ENCODE data around the gene GTF3C6.
"Not testable (repeated sequence)": the region's sequence is repeated elsewhere in the genome, so short reads cannot be mapped to it uniquely, and the experiment has no call there.

Gene GTF3C6

DNA sequence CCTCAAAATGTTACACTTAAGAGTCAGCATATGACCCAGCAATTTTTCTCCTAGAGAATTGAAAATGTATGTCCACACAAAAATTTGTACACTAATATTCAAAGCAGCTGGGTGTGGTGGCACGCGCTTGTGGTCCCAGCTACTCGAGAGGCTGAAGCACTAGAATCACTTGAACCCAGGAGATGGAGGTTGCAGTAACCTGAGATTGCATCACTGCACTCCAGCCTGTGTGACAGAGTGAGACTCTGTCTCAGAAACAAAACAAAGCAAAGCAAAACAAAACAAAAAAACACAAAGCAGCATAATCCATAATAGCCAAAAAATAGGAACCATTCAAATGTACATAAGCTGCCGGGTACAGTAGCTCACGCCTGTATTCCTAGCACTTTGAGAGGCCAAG lies 21.7 kb downstream of the GTF3C6 start:
- no peak for DNase-seq

DNA sequence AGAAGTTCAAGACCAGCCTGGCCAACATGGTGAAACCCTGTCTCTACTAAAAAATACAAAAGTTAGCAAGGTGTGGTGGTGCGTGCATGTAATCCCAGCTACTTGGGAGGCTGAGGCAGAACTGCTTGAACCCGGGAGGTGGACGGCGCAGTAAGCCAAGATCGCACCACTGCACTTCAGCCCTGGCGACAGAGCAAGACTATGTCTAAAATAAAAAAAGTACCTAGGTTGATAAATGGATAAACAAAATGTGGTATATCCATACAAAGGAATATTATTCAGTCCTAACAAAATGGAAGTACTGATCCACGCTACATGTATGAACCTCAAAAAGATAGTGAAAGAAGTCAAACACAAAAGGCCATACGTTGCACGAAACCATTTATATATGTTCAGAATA lies 22.1 kb downstream of the GTF3C6 start:
- no peak for DNase-seq

DNA sequence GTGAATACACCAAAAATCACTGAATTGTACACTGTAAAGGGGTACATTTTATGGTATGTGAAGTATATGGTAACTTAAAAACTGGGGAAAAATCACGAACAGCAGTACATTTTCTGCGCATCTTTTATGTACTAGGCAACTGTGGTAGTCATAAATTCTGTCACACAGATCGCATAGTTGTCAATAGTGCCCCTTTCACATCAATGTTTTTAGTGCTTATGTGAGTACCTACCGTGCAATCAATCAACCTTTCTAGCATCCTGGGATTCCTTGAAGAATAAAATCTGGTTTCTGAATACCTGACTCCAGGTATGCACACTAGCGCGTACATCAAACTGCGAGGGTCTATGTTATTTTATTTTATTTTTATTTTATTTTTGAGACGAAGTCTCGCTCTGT lies 22.7 kb downstream of the GTF3C6 start:
- no peak for DNase-seq

DNA sequence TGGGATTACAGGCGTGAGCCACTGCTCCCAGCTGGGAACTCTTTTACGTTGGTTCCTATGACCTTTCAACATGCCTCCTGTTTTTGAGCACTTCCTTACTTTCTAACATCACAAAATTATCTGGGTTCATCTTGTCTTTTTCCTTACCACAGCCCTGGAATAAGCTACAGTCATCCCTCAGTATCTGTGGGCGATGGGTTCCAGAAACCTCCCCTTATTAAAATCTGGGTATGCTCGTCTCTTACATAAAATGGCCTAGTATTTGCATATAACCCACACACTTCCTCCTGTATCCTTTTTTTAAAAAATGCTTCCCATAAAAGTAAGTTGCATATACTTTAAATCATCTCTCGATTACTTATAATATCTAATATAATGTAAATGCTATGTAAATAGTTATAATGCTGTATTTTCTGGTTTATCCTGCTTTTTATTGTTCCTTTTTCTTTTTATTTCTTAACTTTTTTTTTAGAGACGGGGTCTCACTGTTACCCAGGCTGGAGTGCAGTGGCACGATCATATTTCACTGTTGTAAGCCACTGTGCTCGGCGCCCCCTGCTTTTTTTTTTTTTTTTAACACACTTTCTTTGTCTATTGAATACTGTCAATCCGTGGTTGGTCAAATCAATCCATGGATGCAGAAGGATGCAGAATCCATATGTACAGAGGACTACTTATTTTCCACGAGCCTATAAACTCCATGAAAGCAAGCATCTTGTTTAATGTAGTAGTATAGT lies 32.5 kb downstream of the GTF3C6 start:
- no peak for DNase-seq

DNA sequence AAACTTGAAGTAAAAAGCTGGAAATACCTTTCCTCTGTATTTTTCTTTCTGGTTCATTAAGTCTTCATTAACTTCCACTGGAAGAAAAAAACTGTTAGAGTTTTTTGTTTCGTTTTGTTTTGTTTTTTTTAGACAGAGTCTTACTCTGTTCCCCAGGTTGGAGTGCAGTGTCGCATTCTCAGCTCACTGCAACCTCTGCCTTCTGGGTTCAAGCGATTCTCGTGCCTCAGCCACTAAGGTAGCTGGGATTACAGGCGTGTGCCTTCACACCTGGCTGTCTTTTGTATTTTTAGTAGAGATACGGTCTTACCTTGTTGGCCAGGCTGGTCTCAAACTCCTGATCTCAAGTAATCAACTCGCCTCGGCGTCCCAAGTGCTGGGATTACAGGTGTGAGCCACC lies 38.2 kb downstream of the GTF3C6 start:
- no peak for DNase-seq

DNA sequence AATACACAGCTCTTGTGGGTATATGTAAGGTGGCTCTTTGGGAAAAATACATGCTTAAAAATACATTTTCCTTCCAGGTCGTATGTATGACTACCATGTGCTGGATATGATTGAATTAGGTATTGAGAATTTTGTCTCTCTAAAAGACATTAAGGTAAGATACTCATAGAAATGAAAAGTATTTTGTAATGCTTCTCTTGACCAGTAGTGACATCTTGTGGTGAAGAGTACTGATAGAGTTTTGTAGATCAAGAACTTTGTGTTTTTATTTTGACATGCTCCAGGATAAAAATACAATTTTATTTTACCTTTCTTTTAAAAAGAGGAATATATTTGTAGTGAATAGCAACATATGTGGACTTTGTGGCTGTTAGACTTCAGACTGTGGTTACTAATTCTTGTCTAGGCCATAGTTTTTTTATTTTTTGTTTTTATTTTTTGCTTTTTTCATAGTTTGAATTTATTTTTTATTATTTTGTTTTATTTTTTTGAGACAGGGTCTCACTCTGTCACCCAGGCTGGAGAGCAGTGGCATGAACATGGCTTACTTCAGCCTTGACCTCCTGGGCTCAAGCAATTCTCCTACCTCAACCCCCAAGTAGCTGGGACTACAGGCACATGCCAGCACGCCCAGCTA lies 41.2 kb downstream of the GTF3C6 start:
- no peak for DNase-seq

DNA sequence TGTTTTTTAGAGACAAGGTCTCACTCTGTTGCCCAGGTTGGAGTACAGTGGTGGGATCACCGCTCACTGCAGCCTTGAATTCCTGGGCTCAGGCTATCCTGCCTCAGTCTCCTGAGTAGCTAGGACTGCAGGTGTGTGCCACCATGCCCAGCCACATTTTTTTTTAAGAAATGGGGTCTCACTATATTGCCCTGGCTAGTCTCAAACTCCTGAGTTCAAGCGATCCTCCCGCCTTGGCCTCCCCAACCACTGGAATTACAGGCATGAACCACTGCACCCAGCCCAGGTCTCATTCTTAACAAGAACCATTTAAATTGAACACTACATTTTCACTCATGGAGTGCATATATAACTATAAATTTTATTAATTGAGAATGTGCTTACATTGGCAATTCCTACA lies 43.8 kb downstream of the GTF3C6 start:
- DNase-seq = no peak

DNA sequence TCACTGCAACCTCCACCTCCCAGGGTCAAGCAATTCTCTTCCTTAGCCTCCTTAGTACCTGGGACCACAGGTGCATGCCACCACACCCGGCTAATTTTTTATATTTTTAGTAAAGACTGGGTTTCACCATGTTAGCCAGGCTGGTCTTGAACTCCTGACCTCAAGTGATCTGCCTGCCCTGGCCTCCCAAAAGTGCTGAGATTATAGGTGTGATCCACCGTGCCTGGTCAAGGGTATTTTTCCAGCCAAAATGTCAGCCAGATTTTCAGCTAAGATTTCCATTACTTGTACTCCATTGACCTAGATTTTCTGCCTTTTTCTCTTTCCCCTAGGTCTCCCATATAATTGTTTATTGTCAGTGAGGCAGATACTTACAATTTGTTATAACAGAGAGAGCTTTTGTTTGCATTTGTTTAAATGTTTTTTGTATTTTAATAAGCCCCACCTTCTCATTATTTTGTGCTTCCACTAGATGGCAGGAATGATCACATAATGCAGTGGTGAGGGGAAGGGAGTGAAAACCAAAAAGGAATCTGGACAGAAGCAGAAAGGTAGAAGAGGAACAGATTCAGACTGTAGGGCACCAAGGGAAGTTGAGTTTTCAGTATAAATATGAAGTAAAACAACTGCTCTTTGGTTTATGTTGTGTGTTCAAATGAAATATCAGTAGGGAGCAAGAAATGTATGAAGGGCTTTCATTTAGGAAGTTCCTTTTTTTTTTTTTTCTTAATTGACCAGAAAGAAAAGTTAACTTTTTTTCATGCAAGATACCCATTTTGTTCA lies 53.0 kb downstream of the GTF3C6 start:
- DNase-seq = no peak

DNA sequence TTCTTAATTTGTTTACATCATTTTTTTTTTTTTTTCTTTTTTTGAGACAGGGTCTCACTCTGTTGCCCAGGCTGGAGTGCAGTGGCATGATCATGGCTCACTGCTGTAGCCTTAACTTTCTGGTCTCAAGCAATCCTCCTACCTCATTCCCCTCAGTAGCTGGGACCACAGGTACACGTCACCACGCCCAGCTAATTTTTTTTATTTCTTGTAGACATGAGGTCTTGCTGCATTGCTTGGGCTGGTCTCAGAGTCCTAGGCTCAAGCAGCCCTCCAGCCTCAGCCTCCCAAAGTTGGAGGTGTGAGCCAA lies 53.6 kb downstream of the GTF3C6 start:
- DNase-seq = no peak

DNA sequence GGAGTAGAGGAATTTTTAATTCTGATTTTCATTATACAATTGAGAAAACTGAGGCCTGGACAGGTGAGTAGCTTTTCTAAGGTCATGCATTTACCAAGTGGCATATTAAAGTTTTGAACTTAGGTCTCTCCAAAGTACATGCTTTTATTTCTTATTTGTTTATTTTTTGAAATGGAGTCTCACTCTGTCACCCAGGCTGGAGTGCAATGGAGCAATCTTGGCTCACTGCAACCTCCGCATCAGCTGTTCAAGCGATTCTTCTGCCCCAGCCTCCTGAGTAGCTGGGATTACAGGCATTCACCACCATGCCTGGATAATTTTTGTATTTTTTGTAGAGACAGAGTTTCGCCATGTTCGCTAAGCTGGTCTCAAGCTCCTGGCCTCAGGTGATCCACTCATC lies 54.0 kb downstream of the GTF3C6 start:
- DNase-seq = not testable (repeated sequence)

DNA sequence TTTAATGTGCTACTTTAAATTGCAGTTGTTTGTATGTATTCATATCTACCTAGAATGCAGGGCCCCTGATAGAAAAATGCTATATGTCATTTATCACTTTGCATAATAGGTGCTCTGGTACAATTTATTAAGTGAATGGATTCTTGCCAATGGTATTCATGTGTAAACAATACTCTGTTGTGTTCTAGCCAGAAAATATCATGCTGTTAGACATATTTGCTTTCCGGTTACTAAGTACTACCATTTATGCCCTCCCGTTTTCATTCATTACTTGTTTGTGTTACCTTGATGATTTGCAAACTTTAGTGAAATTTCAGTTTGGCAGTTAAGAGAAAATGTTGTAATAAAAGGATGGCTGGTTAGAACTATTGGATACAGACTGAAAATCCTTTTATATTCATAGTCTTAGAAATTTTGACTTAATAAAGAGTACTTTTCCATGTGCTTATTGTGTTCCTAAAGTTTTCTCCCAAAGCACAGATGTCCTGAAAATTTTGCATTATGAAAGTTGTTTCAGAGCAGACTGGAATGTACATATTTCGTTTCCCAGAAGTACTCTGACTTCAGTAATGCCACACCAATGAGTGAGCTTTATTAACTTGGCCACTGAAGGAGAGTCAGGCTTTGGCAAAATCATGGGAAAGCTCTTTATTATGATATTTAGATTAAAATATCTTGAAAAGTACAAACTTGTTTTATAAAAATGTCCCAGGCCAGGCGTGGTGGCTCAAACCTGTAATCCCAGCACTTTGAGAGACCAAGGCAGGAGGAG lies 54.8 kb downstream of the GTF3C6 start:
- no peak for DNase-seq

DNA sequence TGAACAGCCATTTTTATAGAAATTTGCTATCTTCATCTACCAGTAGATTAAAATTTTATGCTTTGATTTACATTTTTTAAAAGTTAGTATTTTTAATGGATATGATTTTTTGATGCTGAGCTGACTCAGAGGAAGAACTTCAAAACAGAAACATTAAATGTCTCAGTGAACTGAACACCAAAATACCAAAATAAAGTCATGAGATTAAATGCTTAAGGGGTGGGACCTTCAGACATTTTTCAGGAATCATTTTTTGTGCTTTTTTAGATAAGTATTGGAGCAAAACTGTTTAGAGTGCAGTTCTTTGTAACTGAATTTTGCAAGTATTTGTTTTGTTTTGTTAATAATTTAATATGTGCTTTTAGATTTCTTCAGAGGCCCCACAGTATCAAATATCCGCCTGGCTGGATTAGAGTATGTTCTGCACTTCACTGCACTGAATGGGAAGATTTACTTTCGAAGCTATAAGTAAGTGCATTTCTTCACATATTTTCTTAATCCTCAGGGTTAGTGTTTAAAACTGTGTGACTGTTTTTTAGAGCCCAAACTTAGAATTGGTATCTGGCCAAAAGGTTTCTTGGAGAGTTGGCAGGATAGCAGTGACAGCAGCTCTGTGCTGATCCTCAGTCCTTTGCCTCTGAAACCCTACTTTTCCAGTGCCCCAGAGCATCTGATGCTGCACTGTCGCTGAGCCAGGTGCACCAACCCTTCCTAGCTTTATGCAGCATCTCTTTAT lies 57.1 kb downstream of the GTF3C6 start:
- DNase-seq = no peak

DNA sequence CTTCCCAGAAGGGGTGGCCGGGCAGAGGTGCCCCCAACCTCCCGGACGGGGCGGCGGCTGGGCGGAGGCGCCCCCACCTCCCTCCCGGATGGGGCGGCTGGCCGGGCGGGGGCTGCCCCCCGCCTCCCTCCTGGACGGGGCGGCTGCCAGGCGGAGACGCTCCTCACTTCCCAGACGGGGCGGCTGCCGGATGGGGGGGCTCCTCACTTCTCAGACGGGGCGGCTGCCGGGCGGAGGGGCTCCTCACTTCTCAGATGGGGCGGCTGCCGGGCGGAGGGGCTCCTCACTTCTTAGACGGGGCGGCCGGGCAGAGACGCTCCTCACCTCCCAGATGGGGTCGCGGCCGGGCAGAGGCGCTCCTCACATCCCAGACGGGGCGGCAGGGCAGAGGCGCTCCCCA lies 58.7 kb downstream of the GTF3C6 start:
- not testable (repeated sequence) for DNase-seq
